Measurements from ENCODE around the gene ST6GALNAC5.

DNA sequence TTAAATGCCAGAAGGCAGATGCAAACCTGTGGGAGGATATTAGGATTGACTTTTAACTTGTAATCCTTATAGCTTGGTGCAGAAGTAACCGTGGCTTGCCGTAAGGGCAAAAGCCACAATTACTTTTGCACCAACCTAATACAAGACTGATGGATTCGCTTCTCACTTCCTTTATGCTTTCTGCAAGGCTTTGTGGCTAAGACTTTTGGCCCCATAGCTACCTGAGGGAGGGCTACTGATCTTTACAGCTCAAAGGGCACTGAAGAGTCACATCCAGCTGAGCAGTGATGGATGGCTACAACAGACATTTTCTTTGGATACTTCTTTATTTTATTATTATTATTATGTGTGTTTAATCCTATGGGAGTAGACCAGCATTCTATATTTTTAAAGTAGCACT is 140.4 kb downstream of the ST6GALNAC5 start:
- TF ChIP-seq ZNF274 (IDR thresholded peaks at IDR 0.05; ENCODE audit: low read depth, low read length), result no peak
- TF ChIP-seq YY1 (IDR thresholded peaks at IDR 0.05; ENCODE audit: insufficient read depth, insufficient read length), result no peak
- no peak for TF ChIP-seq SUZ12 (IDR thresholded peaks at IDR 0.05; ENCODE audit: extremely low read depth, insufficient read depth, insufficient read length)
